Measurements from ENCODE around the gene OR4C5. TPM values are rescaled to one million over a fixed set of nuclear protein-coding genes. Genes with fewer than 3 reads are reported as not detected.

OR4C5 gene
- total RNA-seq, 1 donor: not detected

Other genes with a start within 250 kb of the OR4C5 start
- not detected in 2 replicates for gene OR4B1, start 149.7 kb downstream of the OR4C5 start, total RNA-seq (ENCODE audit: low replicate concordance)
- not detected in 2 replicates for gene OR4X2, start 121.4 kb downstream of the OR4C5 start, total RNA-seq (ENCODE audit: low replicate concordance)
- gene OR4X1, start 102.6 kb downstream of the OR4C5 start, total RNA-seq (ENCODE audit: low replicate concordance): not detected in 2 replicates
- gene OR4S1, start 60.2 kb downstream of the OR4C5 start, total RNA-seq (ENCODE audit: low replicate concordance): not detected in 2 replicates
- not detected in 2 replicates for gene OR4C3, start 41.5 kb downstream of the OR4C5 start, total RNA-seq (ENCODE audit: low replicate concordance)
- gene OR4A47, start 122.3 kb upstream of the OR4C5 start, total RNA-seq (ENCODE audit: low replicate concordance): not detected in 2 replicates

Data from fibroblast of the aortic adventitia (primary cell).